ENCODE measurements around the gene DRC3. TPM values are rescaled to one million over a fixed set of nuclear protein-coding genes. Genes with fewer than 3 reads are reported as not detected.

Gene DRC3
- total and polyA plus RNA-seq, 2 experiments from 2014 or later = 1.1 to 1.8 TPM

GRCh38 chr17:17972952-17973254 lies 241 bp downstream of the DRC3 start:
- peaks cover 14% of the 10 kb centered on the region for H3K4me1 ChIP-seq (ENCODE audit: insufficient read depth)
- H3K27ac ChIP-seq = peak overlapping the region; percentile 2
- no peaks in the 10 kb centered on the region for H3K27me3 ChIP-seq
- no peaks in the 10 kb centered on the region for H3K9me3 ChIP-seq (ENCODE audit: low read depth)
- 8% methylated on average over 13 of the region's 13 CpGs for WGBS (ENCODE audit: low lambda C conversion rate, missing lambda C conversion rate)
- no peaks in the 10 kb centered on the region for H3K36me3 ChIP-seq (replicated peaks; ENCODE audit: insufficient read depth, low read depth)
- no peaks in the 10 kb centered on the region for H4K20me1 ChIP-seq (ENCODE audit: insufficient read depth, poor library complexity, severe bottlenecking)
- no peaks in the 10 kb centered on the region for H3K9me2 ChIP-seq (replicated peaks; ENCODE audit: insufficient read depth)
- TF ChIP-seq, protein P1, sequence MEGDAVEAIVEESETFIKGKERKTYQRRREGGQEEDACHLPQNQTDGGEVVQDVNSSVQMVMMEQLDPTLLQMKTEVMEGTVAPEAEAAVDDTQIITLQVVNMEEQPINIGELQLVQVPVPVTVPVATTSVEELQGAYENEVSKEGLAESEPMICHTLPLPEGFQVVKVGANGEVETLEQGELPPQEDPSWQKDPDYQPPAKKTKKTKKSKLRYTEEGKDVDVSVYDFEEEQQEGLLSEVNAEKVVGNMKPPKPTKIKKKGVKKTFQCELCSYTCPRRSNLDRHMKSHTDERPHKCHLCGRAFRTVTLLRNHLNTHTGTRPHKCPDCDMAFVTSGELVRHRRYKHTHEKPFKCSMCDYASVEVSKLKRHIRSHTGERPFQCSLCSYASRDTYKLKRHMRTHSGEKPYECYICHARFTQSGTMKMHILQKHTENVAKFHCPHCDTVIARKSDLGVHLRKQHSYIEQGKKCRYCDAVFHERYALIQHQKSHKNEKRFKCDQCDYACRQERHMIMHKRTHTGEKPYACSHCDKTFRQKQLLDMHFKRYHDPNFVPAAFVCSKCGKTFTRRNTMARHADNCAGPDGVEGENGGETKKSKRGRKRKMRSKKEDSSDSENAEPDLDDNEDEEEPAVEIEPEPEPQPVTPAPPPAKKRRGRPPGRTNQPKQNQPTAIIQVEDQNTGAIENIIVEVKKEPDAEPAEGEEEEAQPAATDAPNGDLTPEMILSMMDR (IDR thresholded peaks at IDR 0.05; ENCODE audit: poor library complexity) = no peak
- TF ChIP-seq EZH2phosphoT487 (IDR thresholded peaks at IDR 0.05; ENCODE audit: low read depth, severe bottlenecking, unreplicated experiment) (no peak), EZH2 (IDR thresholded peaks at IDR 0.05; ENCODE audit: borderline replicate concordance) (no peak)
- peaks cover 39% of the 10 kb centered on the region for H3K79me2 ChIP-seq
- H2AFZ ChIP-seq = peak overlapping the region; percentile 21
- peak overlapping the region; percentile 18 for H3K4me3 ChIP-seq
- DNase-seq (ENCODE audit: low spot score) = no peak
- peak overlapping the region; percentile 69 for H3K4me2 ChIP-seq

- WGBS (ENCODE audit: low lambda C conversion rate, missing lambda C conversion rate) = 80% methylated on average over 6 of the region's 8 CpGs
- H3K9me3 ChIP-seq (ENCODE audit: low read depth) = no peaks in the 10 kb centered on the region
- no peak overlapping the region for H2AFZ ChIP-seq
- H3K4me3 ChIP-seq = no peak overlapping the region
- DNase-seq (ENCODE audit: low spot score) = no peak
- no peak overlapping the region for H3K4me2 ChIP-seq
- peaks cover 16% of the 10 kb centered on the region for H3K79me2 ChIP-seq
- H3K4me1 ChIP-seq (ENCODE audit: insufficient read depth) = peaks cover 12% of the 10 kb centered on the region
- H3K36me3 ChIP-seq (replicated peaks; ENCODE audit: insufficient read depth, low read depth) = no peaks in the 10 kb centered on the region
- H4K20me1 ChIP-seq (ENCODE audit: insufficient read depth, poor library complexity, severe bottlenecking) = no peaks in the 10 kb centered on the region
- no peak overlapping the region for H3K27ac ChIP-seq
- no peaks in the 10 kb centered on the region for H3K9me2 ChIP-seq (replicated peaks; ENCODE audit: insufficient read depth)
- no peak for TF ChIP-seq EZH2 (IDR thresholded peaks at IDR 0.05; ENCODE audit: borderline replicate concordance)
- TF ChIP-seq, protein P1 (IDR thresholded peaks at IDR 0.05; ENCODE audit: poor library complexity) = no peak
- no peak for TF ChIP-seq EZH2phosphoT487 (IDR thresholded peaks at IDR 0.05; ENCODE audit: low read depth, severe bottlenecking, unreplicated experiment)
- H3K27me3 ChIP-seq = no peaks in the 10 kb centered on the region
Measured at GRCh38 chr17:17975436-17975835, 2.8 kb downstream of the DRC3 start.

GRCh38 chr17:17976931-17977570 lies 4.4 kb downstream of the DRC3 start:
- TF ChIP-seq EZH2 (IDR thresholded peaks at IDR 0.05; ENCODE audit: borderline replicate concordance) (no peak), EZH2phosphoT487 (IDR thresholded peaks at IDR 0.05; ENCODE audit: low read depth, severe bottlenecking, unreplicated experiment) (no peak)
- TF ChIP-seq, protein P1 (IDR thresholded peaks at IDR 0.05; ENCODE audit: poor library complexity) = no peak
- Histone ChIP-seq H4K20me1 (ENCODE audit: insufficient read depth, poor library complexity, severe bottlenecking) (no peaks in the 10 kb centered on the region), H3K9me2 (replicated peaks; ENCODE audit: insufficient read depth) (no peaks in the 10 kb centered on the region), H3K4me2 (no peak overlapping the region), H3K27me3 (no peaks in the 10 kb centered on the region), H2AFZ (no peak overlapping the region), H3K79me2 (no peaks in the 10 kb centered on the region), H3K4me3 (no peak overlapping the region), H3K36me3 (replicated peaks; ENCODE audit: insufficient read depth, low read depth) (no peaks in the 10 kb centered on the region), H3K9me3 (ENCODE audit: low read depth) (no peaks in the 10 kb centered on the region), H3K4me1 (ENCODE audit: insufficient read depth) (peaks cover 4% of the 10 kb centered on the region), H3K27ac (no peak overlapping the region)
- WGBS (ENCODE audit: low lambda C conversion rate, missing lambda C conversion rate) = 80% methylated on average over 10 of the region's 10 CpGs
- no peak for DNase-seq (ENCODE audit: low spot score)
